DMS153 treated with DMSO at 0.1 percent for 48 hours (cell line): ENCODE results near the gene TMEM192.
"Not testable (repeated sequence)": the region's sequence is repeated elsewhere in the genome, so short reads cannot be mapped to it uniquely, and the experiment has no call there.

Source experiments
- DNase-seq: peaks from one replicate; lab custom pipeline; 2025; ENCODE audit not compliant: unreplicated experiment; lab: John Stamatoyannopoulos, UW

TMEM192 gene

DNA sequence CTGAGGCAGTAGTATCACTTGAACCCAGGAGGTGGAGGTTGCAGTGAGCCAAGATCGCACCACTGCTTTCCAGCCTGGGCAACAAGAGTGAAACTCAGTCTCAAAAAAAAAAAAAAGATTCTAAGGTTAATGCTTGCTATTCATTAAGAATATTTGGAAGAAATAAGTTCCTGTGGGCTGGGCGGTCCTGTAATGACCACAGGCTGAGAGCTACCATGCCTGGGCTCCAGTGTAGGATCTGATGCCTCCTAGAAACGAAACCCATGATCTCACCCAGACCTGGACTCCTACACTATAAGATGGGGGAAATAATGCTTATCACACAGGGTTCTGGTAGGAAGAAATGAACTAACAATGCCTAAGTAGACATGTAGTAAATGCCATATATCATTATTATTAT, 17.8 kb downstream of the TMEM192 start:
- DNase-seq, result no peak

DNA sequence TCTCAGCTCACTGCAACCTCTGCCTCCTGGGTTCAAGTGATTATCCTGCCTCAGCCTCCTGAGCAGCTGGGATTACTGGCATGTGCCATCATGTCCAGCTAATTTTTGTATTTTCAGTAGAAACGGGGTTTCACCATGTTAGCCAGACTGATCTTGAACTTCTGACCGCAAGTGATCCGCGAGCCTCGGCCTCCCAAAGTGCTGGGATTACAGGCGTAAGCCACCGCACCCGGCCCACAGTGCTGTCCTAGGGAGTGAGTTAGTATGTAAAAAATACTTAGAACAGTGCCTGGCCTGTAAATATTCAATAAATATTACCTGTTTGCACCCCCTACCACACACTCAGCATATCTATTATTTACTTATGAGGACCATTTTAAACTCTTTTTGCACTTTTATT, 20.5 kb downstream of the TMEM192 start:
- not testable (repeated sequence) for DNase-seq

DNA sequence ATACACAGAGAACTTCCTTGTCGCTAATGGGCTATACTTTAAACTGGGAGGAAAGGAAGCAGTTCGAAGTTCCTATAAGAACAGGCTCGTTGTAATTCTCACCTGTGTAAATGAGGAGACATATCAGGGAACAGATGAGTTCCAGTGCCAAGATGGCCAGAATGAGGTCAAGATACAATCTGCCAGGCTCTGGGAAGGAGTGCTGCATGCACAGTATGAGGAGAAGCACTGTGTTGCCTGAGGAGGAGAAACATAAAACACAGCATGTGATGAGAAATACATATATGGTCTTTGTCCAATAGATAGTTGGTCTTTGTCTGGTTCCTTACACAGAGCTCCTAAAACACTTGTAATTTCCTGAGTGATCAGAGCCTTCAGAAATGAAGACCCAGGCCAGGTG, 24.3 kb downstream of the TMEM192 start:
- DNase-seq, result no peak

DNA sequence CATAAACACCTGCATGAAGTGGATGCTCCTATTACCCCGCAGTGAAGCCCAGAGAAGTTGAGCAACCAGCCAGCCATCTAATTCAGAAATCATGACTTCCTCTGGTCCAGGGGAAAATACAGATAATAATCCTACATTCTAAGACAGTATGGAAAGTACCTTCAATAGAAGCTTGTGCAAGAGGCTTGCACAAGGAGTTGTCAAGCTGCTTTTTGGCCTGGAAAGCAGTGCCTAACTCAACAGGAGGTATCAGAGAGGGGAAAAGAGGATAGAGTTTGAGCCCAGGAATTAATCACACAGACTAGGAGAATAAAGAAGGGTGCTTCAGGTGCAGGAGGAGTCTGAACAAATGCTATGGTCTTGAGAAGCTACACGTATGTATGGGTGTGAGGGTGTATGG, 26.7 kb downstream of the TMEM192 start:
- no peak for DNase-seq

DNA sequence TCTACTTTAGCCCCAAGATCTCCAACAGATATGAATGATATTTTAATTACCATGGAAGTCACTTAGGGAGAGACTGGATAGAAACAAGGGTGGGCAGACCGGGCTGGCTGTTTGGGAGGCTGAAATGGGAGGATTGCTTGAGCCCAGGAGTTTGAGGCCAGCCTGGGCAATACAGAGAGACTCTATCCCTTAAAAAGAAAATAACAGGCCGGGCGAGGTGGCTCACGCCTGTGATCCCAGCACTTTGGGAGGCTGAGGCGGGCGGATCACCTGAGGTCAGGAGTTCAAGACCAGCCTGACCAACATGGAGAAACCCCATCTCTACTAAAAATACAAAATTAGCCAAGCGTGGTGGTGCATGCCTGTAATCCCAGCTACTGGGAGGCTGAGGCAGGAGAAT, 27.9 kb downstream of the TMEM192 start:
- not testable (repeated sequence) for DNase-seq

DNA sequence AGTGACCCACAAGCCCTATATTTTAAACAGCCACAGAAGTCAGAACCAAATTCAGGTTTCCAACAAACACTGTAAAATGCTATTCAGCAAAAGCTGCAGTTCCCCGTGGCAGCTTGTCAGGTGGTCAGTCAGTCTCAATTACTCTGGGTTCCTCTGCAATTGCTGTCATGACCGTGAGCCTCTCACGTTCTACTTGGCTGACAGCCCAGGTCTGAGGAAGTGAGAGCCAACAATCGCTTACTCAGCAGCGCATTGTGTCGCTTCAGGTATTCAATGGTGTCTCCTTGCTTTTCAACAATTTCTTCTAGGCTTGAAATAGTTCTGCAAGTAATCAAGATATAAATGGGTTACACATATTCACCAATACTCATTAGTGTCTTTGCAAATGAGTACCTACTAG, 33.2 kb downstream of the TMEM192 start:
- peak; percentile 42 for DNase-seq

DNA sequence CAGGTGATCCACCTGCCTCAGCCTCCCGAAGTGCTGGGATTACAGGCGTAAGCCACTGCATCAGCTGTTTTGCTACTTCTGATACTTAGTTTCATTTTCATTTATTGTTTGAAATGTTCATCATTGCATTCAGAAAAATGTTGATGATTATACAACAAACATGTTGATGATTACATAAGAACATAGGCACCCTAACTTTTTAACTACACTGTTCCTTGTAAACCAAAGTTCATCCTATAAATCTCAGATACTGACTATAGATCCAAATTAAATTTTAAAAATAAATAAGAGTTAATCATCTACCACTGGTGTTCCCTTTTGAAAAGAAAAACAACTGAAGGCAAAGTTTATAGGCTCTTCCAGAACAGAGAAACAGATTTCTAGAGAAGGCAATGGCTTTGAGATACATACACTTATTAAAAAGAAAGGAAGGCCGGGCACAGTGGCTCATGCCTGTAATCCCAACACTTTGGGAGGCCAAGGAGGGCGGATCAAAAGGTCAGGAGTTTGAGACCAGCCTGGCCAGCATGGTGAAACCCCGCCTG, 35.6 kb downstream of the TMEM192 start:
- DNase-seq, result no peak

DNA sequence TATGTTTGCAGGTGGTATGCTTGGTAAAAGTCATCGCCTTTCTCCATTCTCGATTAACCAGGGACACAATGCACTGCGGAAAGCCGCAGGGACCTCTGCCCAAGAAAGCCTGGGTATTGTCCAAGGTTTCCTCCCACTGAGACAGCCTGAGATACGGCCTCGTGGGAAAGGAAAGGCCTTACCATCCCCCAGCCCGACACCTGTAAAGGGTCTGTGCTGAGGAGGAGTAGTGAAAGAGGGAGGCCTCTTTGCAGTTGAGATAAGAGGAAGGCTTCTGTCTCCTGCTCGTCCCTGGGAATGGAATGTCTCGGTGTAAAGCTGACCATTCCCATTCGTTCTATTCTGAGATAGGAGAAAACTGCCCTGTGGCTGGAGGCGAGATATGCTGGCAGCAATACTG, 39.3 kb downstream of the TMEM192 start:
- DNase-seq, result not testable (repeated sequence)

DNA sequence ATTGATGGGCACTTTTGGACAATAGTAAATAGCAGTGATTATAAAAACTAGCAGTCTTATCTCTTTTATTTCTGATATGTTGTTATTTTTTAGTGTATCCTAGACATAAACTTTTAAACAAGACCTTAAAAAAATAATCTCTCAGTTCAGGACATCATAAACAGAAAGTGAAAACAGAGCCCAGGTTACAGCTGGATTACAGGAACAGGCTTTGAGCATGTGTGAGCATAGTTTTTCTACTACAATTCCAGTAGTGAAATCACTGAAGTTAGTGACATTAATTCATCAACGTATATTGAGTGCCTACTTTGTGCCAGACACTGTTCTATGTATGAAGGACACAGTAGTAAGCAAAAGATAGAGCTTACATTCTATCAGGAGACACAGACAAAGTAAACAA, 42.1 kb downstream of the TMEM192 start:
- DNase-seq, result no peak

DNA sequence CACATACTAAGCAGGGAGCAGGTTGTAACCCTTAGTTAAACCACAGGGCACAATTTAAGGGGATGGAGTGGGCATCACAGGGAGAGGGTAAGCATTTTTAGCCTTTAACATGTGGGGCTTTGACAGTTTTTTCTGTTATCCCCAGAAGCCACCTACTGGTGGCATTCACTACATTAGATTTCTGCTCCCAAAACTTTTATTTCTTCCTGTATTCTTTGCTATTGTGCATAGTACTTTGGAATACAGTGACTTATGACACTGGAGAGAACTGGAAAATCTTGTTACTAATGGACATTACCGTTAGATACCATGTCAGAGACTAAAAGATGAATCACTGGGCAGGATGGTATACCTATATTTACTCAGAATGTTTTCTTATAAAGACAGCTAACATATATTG, 51.7 kb downstream of the TMEM192 start:
- no peak for DNase-seq

DNA sequence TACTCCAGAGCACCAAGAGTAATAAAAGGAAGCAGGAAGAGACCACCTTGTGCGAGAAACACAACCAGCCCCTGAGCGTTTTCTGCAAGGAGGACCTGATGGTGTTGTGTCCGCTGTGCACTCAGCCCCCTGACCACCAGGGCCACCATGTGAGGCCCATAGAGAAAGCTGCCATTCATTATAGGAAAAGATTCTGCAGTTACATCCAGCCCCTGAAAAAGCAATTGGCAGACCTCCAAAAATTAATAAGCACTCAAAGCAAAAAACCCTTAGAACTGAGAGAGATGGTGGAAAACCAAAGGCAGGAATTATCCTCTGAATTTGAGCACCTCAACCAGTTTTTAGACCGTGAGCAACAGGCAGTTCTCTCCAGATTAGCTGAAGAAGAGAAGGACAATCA, 53.3 kb downstream of the TMEM192 start:
- DNase-seq, result no peak

DNA sequence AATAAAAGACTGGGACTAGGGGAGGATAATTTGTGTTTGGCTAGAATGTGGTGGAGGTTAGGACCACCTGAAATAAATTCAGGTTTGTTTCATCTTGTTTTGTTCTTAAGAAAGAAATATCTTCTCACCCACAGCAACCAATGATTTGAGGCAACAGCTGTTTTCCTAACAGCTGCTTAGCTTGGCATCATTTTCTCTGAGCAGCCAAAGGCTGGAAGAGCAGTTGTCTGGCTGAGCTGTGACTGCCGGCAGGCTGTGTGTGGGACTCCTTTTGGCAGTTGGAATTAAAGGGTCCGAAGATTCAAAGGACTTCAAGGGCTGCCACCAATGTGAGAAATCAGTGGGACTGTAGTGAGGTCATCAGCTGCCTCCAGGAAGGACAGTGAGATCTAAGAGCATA, 54.0 kb downstream of the TMEM192 start:
- no peak for DNase-seq

DNA sequence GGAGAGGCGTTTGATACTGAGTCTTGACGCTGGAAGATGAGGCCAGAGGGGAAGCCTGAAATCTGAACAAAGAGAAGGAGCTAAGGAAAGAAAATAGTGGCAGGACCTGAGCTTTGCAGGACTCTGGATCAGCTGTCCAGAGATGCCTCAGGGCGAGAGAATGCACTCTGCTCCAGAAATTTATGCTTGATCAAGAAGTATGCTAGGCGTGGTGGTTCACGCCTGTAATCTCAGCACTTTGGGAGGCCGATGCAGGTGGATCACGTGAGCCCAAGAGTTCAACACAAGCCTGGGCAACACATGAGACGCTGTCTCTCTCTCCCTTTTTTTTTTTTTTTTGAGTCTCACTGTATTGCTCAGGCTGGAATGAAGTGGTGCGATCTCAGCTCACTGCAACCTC, 57.1 kb downstream of the TMEM192 start:
- DNase-seq, result no peak

DNA sequence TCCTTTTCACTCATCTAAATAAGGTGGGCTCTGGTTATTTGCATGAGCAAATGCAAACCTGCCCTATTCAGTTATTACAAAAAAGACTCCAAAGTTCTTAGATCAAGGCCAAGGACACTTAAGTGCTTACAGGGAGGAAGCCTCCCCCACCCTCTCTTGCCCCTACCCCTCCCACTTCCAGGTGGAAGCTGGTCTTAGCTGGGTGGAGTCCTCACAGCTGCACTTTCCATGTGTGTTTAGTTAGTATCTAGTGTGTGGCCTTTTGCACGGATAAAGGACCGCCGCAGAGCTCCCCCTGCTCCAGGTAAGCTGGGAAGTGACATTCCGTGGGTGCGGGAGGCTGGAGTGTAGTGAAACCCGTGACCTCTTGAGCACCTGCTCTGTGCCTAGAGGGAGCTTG, 59.0 kb downstream of the TMEM192 start, which contains the start of gene TRIM75:
TSS of gene TRIM75 (plus strand) at position 222 of the 400 bp plus-strand sequence. CDS start 5,282 bp downstream, outside the sequence.
- no peak for DNase-seq

DNA sequence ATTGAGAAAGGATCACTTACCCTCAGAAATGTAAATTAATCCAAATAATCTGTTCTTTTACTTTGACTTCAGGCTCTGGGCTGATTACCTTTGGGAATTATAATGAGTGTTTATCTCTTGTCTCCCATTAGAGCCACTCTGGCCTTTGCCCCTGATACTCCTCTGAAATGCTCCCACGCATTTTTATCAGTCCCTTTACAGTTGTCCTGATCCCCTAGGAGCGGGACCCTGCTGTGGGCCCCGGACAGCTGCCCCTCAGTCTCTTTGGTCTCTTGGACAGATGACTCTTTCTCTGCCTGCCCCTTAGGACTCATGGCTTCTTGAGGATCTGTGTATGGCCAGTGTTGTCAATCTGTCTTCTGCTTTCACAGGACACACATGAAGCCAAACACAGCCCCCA, 60.0 kb downstream of the TMEM192 start:
- DNase-seq, result no peak

DNA sequence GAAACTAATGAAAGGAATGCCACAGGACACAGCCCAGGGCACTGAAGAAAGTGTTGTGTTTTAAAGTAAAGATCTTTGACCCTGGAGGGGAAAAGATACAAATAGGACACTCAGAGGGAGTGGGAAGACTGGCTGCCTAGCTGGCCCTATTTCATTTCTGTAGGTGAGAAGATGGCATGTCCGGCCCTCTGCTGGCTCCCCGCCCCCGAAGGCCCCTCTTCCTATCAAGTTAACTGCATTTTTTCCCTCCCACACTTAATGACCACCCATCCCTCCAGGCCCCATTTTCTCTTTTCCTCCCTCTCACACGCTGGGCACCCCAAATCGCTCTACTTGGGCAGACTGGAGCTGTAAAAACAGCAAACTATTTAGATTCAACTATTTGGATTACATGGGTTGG, 64.5 kb downstream of the TMEM192 start:
- DNase-seq, result no peak

DNA sequence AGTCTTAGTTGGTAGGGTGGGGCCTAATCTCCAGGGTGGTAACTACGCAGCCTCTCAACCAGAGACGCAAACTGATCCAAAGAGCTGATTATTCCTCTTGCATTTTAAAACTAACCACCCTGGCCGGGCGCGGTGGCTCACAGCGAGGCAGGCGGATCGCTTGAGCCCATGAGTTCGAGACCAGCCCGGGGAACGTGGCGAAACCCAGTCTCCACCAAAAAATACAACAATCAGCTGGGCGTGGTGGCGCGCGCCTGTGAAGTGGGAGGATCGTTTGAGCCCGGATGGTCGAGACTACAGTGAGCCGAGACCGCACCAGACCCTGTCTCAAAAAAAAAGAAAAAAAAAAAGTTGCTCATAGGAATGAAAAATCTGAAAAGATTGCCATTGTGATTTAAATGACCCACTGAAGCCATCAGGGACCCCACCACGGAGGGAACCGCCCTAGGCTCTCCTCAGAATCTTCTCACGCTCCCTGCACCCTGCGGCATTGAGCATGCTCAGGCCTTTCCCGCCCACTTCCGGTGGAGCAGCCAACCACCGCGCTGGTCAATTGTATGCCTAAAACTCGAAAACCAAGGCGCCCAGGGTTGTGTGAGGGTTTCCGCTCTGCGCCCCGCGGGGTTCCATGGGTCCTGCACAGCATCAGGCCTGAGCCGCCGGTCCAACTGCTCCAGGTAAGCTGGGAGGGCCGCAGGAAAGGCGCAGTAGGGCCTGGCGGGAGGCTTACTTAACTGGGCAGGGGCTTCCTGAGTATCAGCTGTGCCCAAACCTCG, 81.0 kb downstream of the TMEM192 start, which contains the start of gene TRIM60:
TSS of gene TRIM60 (plus strand) at position 564 of the 776 bp plus-strand sequence. CDS start 8,074 bp downstream, outside the sequence.
- DNase-seq, result no peak

DNA sequence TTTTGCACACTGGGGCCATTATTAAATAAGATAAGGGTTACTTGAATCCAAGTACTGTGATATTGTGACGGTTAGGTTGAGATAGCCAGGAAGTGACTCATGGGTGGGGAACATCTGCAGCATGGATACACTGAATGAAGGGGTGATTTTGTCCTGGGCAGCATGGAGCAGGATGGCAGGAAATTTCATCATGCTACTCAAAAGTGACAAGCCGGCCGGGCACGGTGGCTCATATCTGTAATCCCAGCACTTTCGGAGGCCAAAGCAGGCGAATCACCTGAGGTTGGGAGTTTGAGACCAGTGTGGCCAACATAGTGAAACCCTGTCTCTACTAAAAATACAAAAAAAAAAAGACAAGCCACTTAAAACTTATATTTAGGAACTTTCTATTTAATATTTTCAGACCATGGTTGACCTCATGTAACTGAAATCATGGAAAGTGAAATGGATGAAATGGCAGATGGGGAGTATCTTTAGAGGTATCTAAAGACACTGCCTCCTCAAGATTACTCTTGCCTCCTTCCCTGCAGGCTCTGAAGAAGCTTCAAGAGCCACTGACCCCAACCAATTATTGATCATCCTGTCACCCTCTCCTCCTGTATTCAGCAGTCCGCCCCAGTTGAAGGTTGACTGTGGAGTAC, 84.8 kb downstream of the TMEM192 start:
- DNase-seq, result no peak

DNA sequence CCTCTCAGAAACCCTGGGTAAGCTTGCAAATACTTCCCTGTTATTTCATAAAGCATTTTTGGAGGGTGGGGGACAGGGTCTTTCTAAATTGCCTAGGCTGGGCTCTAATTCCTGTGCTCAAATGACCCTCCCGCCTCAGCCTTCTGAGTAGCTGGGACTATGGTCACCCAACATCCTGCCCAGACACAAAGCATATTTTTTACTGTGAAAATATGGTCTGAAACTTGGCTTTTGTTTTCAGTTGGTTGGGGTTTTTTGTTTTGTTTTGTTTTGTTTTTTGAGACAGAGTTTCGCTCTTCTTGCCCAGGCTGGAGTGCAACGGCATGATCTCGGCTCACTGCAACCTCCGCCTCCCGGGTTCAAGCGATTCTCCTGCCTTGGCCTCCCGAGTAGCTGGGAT, 86.9 kb downstream of the TMEM192 start:
- not testable (repeated sequence) for DNase-seq
